Stimulated activated CD8-positive, alpha-beta memory T cell treated with anti-CD3 and anti-CD28 coated beads, Interleukin-12 subunit alpha, Interleukin-12 subunit beta, amount 100 ng/mL, for 24 hours (primary cell): ENCODE measurements around the gene LTO1.
"Not testable (repeated sequence)": the region's sequence is repeated elsewhere in the genome, so short reads cannot be mapped to it uniquely, and the experiment has no call there.

Experiments
- DNase-seq: peaks from one replicate; pipeline ENCODE4 v3.0.0-alpha.2; 2020; ENCODE audit errors: extremely low read depth

The LTO1 gene

DNA sequence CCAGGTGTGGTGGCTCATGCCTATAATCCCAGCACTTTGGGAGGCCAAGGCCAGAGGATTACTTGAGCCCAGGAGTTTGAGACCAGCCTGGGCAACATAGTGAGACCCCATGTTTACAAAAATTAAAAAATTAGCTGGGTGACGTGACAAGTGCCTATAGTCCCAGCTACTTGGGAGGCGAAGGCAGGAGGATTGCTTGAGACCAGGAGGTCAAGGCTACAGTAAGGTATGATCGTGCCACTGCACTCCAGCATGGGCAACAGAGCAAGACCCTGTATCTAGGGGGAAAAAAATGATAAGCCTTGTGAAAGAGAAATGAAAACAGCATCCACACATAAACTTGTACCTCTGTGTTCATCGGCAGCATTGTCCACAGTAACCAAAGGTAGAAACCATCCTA is 42.3 kb downstream of the LTO1 start:
- DNase-seq, result no peak

DNA sequence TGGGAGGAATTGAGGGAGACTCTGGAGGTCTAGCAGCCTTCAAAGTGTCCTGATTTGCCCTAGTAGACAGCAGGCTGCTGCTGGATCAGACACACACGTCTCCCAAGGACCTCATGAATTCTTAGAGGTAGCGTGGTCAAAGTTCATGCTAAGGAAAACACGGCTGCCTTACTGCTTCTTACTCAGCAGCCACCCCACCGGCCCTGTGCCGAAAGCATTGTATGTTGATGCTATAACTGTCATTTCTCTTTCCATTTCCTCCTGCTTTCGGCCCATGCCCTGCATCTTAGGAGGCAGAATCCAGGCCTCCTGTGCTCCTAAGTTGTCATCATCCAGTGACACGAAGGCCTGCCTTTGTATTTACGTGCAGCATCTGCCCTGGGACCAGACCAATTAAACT is 44.7 kb downstream of the LTO1 start:
- no peak for DNase-seq

DNA sequence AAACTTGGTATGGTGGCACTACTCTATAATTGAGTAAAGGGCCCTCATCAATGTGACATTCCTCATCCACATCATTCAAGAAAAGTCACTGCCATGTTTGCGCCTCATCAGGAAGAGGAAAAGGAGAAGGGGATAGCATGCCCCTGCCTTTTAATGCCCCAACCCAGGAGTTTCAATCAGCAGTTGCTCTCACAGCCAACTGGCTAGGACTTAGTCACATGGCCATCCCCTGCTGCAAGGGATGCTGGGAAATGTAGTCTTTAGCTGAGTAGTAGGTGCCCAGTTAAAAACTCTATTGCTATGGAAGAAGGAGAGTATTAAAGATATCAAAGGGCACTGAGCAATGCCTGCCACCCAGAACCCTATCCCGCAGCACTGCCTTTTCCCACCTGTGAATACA is 45.1 kb downstream of the LTO1 start:
- no peak for DNase-seq

DNA sequence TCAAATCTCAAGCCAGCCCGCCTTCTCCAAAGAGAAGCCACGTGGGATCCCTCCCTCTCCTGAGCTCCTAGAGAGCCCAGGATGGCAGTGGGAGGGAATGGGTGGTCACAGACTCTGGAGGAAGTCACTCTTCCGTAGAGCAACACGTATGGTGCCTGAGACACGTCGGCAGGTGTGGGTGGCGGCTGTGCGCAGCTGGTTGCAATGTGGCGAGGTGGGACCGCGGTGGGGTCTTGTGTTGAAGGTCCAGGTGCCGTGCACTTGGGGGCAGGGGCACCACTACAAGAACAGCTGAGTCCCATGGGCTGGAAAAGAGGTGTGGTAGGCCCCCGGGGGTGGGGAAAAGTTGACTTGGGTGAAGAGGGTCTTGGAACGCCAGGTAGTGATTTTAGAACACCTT is 47.6 kb downstream of the LTO1 start:
- DNase-seq, result no peak

DNA sequence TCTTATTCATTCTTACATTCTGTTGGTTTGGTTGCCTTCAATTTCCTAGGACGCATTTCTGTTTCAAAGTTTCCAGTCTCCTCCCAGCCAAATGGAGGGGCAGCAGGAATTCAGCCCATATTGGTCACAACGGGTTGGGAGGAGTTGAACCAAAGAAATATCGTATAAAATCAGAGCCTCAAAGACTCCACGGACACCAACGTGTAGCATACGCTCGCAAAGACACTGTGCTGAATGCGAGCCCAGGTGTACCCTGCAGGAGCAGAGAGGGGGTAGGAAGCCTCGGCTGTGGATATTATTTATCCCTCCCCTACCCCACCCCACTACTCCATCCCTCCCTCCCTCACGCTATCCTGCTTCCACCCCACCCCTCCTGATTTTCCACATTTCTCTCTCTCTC is 49.7 kb downstream of the LTO1 start:
- no peak for DNase-seq

DNA sequence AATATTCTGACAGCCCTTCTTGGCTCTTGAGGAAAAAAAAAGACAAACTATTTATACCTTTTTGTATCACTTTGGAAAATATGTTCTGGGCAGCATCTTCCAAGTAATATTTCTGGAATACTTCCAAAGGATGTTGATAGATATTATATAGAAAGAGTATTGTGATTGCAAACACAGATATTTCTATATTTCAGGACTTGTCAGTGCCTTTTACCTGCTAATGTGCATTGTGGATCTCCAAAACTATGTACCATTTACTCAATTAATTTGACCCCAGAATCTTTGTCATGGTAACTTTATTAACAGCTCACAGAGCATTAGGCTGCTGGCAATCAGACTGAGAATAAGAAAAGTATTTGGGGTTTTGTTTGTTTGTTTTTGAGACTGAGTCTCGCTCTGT is 50.9 kb downstream of the LTO1 start:
- no peak for DNase-seq

DNA sequence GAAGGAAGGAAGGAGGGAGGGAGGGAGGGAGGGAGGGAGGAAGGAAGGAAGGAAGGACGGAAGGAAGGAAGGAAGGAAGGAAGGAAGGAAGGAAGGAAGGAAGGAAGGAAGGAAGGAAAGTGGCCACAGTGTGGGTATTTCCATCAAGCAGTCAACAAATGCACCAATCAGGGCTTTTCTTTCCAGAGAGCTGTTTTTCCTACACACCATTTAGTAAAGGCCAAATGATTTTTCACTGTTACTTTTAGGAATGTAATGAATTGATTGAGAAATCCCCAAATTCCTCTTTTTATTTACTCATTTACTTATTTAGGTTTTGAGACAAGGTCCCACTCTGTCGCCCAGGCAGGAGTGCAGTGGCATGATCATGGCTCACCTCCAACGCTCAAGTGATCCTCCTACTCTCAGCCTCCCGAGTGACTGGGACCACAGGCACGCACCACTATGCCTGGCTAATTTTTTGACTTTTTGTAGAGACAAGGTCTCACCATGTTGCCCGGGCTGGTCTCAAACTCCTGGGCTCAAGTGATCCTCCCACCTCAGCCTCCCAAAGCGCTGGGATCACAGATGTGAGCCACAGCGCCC is 53.0 kb downstream of the LTO1 start:
- DNase-seq, result not testable (repeated sequence)

DNA sequence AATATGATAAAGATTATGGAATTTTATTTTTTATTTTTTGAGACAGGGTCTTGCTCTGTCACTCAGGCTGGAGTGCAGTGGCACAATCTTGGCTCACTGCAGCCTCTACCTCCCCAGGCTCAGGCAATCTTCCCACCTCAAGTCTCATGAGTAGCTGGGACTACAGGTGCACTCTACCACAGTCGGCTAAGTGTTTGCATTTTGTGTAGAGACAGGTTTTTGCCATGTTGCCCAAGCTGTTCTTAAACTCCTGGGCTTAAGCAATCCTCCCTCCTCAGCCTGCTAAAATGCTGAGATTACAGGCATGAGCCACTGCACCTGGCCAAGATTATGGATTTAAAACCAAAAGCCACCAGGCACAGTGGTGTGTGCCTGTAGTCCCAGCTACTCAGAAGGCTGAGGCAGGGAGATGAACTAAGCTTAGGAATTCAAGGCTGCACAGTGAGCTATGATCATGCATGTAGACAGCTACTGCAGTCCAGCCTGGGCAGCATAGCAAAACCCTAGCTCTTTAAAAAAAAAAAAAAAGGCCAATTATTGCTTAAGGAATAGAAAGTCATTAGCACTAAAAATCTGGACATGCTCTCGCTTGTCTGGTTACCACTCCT is 54.4 kb downstream of the LTO1 start:
- no peak for DNase-seq

DNA sequence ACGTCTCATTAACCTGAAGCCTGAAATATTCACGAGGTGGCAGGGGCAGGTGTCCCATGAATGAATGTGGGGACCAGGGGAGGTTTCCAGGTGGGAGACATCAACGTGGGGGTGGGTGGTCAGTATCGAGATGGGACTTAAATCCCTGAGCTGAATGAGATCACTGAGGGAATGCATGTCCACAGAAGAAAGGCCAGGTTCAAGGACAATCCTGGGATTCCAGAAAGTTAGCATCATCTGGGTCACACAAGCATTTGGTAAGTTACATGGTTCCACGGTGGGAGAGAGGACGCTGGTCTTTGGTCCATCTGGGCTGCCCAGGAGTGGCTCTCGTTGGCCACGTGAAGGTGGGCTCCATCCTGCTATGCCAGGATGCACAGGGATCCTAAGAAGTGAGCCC is 56.9 kb downstream of the LTO1 start:
- DNase-seq, result no peak

DNA sequence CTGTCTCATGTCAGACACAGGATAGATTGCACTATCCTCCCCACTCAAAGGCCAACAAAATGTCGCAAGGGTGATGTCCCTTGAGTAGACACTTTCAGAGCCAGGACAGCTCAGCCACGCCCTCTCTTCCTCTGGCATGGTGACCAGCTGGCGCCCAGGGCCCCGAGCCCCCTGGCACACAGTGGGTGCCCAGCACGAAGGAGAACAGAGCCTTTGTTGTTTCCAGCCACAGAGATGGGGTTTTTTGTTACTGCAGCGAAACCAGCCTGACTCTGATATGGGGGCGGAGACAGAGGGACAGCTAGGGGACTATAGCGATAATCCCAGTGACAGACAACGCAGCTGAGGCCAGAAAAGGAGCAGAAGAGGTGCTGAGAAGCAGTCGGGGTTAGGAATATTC is 57.5 kb downstream of the LTO1 start:
- DNase-seq, result no peak

DNA sequence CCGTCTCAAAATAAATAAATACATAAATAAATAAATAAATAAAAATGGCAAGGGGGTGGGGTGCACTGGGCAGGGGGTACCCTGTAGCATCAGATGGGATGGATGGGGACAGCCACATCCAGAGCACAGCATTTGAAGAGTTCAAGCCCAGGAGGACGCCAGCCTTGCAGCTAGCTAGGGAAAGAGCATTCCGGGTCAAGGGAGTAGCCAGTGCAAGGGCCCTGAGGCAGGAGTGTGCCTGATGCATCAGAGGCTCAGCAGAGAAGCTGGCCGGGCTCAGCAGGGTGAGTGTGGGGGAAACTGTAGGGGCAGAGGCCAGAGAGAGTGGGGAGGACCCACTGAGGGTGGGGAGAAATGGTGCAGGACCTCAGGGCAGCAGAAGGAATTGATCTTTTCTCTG is 57.9 kb downstream of the LTO1 start:
- DNase-seq, result no peak
